ENCODE data around the gene SLC27A4.

SLC27A4 gene

DNA sequence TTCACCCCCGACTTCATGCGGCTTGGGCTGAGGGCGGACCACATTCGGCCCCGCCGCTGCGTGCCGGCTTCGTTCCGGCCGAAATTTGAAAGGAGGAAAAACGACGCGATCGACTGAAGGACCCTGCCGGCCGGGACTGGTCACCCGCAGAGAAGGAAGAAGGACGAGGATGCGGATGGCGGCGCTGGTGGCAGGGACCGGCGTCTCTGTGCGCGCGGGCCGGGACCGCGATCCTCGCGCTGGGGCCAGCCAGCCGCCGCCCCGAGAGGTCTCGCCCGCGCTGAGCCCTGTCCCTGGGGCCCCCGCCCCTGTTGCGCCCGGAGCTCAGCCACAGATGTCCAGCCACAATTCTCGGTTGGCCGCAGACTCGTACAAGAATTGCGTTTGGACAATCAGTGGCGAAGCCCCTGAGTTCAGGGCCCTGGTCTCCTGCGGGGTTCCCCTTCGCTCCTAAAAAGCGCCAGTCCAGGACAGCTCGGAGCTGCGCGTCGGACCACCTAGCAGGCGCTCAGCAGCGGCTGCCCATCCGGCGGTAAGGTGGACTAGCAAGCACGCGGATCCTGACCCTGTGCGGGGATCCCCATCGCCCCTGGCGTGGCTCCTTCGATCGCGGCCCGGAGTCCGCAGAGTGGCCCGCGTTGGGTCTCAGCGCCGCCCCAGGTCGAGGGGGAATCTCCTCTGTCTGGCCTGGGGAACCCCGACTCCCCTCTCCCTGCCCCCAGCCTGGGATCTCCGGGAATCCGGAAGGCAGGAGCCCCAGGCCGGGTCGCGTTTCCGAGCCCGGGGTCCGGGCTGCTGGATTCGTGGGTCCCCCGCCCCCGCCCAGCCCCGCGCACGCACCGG, 52.2 kb downstream of the SLC27A4 start:
- no peak for DNase-seq

DNA sequence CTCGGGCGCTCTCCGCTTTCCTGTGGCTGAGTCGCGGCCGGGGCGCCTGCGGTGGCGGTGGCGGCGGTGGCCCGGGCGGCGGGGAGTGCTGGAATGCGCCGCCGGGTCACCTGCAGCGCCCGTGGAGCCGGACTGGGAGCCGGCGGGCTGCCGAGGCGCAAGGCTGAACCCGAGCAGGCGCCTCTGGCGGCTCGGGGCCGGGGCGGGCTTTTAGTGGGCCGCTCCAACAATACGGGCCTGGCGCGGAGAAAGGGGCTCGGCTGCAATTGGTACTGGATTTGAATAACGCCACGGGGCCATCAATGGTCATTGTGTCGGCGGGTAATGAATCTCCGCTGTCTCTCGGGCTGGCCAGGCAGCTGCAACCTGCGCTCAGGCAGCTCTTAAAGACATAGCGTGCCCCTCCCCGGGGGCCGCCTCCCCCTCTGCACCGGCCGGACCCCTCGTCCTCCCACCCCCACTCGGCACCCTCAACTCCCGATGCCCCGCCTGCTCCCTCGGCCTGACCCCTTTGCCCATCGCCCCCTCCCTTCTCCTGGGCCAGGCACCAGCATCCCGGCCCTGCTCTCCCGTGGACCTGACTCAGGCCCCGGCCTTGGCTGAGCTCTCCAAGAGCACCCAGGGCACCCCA, 52.9 kb downstream of the SLC27A4 start:
- DNase-seq: no peak

- no peak for DNase-seq
Observed at GRCh38 chr9:128393970-128394369, 53.6 kb downstream of the SLC27A4 start.

GRCh38 chr9:128394379-128395168, 54.2 kb downstream of the SLC27A4 start:
- DNase-seq: no peak

DNA sequence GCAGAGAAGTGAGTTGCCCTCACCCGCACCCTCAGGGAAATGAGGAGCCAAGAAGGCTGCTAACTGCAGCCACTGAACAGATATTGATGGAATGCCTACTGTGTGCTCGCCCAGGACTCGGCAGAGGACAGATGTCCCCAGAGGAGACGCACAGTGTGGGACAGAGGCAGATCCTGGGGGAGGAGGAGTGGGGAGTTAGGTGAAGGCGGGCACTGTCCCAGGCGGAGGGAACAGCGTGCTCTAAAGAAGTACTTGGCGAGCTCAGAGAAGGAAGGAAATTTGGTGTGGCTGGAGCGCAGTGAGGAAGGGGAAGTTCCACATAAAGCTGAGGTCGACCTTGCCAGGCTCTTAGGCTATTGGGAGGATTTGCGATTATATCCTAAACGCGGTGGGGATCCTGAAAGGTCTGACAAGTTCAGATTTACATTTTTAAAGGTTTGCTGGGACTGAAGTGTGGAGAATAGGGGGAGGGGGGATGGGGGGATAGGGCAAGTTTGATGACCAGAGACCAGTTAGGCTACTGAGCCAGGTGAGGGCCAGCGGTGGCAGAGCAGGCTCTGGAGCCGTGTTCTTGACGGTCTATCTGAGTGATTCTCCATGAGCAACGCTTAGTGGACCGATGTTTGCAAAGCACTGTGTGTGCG, 56.8 kb downstream of the SLC27A4 start:
- DNase-seq: no peak

DNA sequence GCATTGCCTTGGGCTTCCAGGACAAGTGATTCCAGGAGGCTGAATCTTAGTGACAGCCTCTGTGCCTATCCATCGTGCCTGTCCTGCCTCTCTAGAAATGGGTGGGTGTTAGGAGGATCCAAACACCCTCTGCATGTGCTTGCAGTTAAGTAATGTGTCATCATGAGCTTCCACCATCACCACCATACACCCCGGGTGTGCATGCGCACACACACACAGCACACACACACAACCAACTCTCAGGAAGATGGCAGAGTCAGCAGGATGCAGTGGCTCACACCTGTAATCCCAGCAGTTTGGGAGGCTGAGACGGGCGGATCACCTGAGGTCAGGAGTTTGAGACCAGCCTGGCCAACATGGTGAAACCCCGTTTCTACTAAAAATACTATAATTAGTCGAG, 57.5 kb downstream of the SLC27A4 start:
- no peak for DNase-seq

- no peak for DNase-seq
Observed at GRCh38 chr9:128399861-128400260, 59.5 kb downstream of the SLC27A4 start.

- no peak for DNase-seq
Observed at GRCh38 chr9:128404560-128404959, 64.2 kb downstream of the SLC27A4 start.

DNA sequence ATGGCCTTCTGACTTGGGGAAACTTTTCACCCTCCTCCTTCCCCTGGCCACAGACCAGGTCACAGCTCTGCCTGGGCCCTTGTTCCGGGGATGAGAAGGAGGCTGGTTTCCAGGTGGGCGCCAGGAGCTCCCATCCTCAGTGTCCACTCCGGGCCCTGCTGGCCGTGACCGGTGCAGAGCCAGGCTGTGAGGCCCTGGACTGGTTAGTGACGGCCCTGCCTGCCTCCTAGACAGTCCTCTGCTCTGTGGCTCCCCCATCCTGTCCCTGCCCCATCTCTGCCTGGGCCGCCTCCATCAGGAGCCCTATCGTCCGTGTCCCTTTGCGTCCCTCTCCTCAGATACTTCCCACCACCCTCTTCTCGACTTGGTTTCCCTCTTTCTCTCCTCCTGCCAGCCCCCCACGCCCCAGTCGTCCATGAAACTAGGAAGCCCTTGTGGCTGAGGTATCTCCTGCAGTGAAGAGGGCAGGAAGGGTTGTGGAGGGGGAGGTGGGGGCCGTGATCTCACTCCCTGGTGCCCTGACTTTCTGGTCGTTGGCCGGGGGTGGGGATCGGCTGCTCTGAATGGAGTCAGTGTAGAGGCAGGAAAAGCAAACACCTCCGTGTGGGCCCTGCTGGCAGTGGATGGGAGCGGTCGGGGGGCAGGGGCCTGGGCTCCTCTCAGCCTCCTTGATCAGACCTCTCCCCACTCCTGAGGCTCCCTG, 64.9 kb downstream of the SLC27A4 start:
- no peak for DNase-seq

DNA sequence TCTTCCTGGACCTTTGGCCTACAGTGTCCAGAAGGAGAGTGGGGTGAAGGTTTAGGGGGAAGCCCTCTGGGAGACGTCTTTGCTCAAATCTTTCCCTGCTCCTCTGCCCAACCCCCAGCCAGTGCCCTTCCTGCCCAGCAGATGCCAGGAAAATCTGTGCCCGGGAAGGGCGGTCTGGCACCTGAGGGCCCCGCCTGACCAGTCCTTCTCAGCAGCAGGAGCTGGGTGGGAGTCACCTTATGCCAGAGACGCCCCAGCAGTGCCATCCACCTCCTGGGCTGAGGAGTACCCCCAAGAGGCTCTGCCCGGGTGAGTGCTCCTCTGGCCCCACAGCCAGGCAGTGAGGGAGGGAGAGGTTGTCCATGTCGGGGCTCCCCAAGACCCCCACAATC, 65.4 kb downstream of the SLC27A4 start:
- DNase-seq: no peak

DNA sequence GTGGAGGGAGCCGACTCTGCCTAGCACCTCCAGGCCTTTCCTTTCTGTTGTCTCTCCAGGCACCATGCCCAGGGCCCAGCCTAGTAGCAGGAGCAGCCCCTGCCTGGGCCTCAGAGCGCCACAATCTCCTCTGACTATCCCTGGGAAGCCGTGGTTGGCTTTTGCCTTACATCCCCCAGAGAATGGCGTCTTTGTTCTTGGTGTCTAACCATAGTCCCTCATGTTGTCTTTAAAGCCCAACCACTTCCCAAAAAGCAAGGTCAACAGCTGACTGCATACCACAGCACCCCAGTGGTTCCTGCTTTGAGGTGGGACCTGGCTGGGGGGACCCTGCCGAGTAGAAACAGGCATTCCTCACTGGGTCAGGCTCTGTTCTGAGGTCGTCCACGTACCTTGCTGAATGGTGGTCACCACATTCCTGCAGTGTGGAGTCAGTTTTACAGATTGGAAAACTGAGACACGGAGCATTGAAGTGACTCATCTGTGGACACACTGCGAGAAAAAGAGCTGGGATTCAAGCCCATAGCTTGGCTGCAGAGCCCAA, 66.6 kb downstream of the SLC27A4 start:
- no peak for DNase-seq

DNA sequence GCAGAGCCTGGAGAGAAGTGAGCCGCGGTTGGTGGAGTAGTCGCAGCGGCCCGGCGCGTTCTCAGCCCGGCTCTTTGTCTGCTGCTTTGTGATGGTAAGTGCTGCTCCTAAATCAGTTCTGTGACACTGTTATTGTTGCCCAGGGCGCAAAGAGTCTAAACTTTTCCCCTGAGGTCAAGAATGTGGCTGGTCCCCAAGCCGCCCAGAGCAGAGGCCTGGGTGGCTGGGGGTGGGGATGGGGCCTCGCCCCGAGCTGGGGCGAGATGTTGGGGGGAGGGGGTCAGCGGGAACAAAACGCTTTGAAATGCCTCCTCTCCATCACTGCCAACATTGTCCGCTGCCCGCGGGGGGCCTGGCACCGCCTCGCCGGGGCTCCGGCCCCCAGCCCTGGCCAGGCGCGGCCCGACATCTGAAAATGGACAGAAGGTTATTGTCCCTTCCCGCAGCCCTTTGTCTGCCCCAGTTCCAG, 68.7 kb downstream of the SLC27A4 start:
- DNase-seq: no peak

- DNase-seq: no peak
Observed at GRCh38 chr9:128409450-128409849, 69.1 kb downstream of the SLC27A4 start.

DNA sequence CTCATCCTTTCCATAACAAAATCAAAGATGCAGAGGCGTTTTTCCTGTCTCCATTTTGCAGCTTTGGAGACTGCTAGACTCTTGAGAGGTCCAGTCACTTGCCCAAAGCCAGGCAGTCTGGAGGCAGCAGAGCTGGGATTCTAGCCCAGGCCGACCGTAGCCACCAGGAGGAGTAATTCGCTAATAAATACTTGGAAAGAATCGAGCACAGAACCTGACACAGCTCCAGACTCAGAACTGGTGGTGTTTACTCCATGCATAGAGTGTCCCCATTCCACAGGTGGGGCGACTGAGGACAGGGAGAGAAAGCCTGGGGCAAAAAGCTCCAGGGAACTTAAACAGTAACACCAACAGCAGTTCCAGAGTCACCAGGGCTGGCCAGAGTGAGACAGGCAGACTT, 69.7 kb downstream of the SLC27A4 start:
- no peak for DNase-seq

Measured in DMS153 (cell line).